HG02938 (cell line): Measurements from ENCODE around the gene PRKAG3.

Experiments used
- ATAC-seq: cut with Tn5 transposase; IDR thresholded peaks from one replicate; pipeline ENCODE4 v1.9.1; 2021; ENCODE audit warnings: mild to moderate bottlenecking, moderate library complexity; ENCODE audit not compliant: unreplicated experiment

The PRKAG3 gene

DNA sequence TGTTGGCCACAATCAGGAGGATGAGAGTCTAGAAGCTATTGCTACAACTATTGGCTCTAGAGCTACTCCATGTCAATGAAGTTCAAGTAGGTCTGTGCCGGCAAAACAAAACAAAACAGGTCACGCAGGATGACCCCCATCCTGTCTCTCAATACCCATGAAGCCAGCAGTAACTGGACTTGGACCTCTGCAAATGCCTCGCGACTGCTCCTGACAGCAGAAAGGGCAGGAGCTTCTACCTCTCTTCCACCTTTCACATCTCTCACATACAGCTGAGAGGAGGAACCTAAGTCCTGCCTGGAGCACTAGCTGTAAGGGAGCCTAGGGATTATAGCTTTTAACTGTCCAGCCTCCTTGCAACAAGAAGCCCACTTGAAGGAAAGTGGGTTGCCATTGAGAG lies 16.0 kb downstream of the PRKAG3 start:
- ATAC-seq: no peak

DNA sequence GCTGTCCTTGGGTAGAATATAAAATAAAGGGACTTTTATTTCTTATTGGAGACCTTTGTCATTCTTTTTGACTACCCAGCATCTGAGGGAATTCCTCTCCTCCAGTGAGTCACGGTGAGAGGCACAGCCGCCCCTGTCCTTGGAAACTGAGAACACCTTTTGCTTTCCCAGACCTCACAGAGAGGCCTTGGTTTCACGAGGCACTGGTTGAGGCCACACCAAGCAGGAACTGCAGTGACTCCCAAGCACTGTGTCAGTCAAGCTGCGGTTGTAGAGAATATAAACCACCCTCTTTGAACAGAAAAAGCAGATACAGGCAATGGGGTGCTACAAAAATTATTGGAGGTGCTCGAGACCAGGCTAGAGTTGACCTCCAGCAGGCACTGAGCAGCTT lies 16.4 kb downstream of the PRKAG3 start:
- ATAC-seq: no peak

DNA sequence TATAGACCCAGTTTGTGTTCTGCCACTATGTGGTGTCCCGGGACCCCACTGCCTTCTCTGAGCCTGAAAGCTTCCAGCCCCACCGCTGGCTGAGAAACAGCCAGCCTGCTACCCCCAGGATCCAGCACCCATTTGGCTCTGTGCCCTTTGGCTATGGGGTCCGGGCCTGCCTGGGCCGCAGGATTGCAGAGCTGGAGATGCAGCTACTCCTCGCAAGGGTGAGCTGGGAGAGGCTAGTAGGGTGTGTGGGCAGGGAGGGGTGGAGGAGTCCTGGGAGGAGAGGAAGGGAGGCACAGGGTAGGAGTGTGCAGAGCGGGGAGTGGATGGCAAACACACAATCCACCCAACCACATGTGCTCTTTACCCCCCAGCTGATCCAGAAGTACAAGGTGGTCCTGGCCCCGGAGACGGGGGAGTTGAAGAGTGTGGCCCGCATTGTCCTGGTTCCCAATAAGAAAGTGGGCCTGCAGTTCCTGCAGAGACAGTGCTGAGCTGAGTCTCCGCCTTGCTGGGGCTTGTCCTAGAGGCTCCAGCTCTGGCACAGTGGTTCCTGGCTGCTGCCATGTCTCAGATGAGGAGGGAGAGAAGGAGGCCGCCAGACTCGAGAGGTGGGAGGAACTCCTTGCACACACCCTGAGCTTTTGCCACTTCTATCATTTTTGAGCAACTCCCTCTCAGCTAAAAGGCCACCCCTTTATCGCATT lies 16.9 kb downstream of the PRKAG3 start:
- no peak for ATAC-seq

DNA sequence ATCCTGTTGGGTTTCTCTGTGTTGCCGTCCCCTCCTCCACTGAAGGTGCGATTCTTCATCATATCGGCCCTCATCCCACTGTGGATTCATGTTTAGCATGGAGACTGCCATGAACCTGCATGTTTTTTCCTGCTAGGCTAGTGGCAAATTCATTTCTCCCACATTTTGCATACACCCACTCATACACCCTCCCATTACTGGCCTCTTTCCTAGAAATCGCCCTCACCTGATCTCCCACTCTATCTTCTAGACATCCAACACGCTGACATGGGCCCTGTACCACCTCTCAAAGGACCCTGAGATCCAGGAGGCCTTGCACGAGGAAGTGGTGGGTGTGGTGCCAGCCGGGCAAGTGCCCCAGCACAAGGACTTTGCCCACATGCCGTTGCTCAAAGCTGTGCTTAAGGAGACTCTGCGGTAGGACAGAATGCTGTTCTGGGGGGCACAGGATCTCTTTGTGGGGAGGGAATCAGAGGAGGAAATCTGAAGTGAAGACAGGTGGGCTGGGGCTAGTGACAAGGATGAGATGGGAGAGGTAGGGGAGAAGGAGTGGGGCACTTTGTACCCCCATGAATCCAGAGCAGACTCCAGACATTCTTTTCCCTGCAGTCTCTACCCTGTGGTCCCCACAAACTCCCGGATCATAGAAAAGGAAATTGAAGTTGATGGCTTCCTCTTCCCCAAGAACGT lies 17.7 kb downstream of the PRKAG3 start:
- no peak for ATAC-seq

DNA sequence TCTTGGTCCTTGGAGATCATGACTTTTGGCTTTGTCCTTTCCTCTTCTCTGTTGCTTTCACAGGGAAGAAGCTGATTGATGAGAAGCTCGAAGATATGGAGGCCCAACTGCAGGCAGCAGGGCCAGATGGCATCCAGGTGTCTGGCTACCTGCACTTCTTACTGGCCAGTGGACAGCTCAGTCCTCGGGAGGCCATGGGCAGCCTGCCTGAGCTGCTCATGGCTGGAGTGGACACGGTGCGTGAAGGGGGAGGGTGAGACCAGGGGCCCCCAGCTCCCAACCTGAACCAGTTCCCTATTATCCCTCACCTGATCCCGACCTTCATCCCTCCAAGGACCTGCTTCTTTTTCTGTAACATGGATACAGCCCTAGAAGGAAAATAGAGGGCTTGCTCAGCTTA lies 18.7 kb downstream of the PRKAG3 start:
- no peak for ATAC-seq

DNA sequence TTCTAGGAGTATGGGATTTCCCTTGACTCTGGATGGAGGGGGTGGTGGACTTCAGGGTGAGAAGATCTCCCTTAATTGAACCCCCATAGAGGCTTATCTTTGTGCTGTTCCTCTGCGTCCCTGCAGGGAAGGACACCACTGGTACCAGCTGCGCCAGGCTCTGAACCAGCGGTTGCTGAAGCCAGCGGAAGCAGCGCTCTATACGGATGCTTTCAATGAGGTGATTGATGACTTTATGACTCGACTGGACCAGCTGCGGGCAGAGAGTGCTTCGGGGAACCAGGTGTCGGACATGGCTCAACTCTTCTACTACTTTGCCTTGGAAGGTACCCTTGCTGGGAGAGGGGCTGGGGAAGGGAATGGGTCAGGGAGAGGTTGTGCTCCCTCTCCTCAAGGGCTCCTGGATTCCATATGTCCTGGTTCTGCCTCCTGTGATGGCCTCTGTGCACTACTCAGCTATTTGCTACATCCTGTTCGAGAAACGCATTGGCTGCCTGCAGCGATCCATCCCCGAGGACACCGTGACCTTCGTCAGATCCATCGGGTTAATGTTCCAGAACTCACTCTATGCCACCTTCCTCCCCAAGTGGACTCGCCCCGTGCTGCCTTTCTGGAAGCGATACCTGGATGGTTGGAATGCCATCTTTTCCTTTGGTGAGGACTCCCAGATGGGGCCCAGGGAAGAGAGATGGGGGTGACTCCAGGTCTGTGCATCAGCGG lies 19.3 kb downstream of the PRKAG3 start:
- no peak for ATAC-seq

DNA sequence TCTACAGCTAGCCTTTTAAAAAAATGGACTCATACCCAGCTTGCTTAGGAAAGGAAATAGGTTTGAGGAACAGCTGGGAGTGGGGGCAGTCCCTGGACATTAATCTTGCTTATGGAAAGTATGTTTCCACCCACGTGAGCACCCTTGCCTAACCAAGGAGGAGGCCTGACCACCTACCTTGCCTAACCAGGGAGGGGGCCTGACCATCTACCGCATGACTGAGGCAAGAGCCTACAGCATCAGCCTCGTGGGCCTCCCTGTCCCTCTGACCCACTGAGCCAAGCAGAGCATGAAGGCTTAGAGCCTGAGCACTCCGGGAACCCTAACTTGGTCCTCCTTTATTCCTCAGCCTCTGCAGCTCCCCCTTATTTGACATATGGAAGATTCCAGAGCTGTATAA lies 20.2 kb downstream of the PRKAG3 start:
- no peak for ATAC-seq

DNA sequence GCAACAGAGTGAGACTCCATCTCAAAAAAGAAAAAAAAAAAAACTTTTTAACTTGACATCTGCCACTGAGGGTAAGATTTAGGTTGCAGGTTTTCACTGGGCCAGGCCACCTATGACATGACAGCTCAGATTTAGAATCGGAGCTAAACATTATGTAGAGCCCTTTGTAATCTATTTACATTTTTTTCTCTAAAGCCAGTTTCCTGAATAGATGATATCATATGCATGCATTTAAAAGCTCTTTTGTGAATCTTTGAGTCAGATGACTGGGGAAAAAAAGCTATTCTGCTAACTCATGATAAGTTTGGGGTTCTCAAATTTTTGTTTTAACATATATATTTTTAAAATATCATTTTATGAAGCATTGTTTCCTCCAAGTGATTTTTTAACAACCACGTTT lies 21.3 kb downstream of the PRKAG3 start:
- no peak for ATAC-seq

DNA sequence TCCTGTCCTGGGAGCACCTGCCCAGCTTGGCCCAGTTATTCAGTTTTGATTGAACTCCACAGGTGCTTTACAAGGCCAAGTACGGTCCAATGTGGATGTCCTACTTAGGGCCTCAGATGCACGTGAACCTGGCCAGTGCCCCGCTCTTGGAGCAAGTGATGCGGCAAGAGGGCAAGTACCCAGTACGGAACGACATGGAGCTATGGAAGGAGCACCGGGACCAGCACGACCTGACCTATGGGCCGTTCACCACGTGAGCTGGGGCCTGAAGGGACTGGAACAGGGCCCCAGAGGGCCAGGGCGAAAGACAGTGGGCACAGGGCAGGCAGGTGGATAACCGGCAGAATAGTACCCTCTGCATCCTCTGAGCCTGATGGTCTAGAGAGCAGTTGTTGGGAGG lies 22.1 kb downstream of the PRKAG3 start:
- no peak for ATAC-seq

DNA sequence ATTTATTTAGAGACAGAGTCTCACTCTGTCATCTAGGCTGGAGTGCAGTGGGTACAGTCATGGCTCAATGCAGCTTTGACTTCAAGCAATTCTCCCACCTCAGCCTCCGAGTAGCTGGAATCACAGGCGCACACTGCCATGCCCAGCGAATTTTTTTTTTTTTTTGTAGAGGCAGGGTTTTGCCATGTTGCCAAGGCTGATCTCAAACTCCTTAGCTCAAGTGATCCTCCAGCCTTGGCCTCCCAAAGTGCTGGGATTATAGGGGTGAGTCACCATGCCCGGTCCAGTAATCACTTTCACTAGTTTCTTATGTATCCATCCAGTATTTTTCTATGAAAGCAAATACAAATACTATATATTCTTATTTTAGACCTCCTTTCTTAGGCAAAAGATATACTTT lies 24.0 kb downstream of the PRKAG3 start:
- no peak for ATAC-seq

DNA sequence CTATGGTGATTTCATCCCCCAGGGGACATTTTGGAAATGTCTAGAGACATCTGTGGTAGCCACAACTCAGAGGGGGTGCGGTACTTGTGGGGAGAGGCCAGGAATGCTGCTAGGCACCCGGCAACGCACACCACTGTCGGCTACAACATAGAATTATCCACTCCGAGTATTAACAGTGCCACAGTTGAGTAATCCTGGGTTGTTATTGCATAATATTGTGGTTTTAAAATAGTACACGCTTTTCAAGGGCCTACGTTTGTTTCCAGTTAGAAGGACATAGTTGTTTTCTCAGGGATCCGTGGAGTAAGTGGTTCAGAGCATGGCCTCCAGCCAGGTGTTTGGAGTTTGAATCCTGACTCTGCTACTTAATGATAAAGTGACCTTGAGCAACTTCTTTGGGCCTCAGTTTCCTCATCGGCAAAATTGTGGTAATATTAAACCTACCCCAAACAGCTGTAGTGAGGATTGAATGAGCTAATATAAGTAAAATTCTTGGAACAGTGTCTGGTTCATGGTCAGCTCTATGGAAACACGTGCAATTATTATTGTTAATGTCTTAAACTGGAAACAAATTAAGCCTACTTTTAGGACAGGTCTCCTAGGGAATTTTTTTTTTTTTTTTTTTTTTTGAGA lies 25.1 kb downstream of the PRKAG3 start:
- ATAC-seq: no peak

DNA sequence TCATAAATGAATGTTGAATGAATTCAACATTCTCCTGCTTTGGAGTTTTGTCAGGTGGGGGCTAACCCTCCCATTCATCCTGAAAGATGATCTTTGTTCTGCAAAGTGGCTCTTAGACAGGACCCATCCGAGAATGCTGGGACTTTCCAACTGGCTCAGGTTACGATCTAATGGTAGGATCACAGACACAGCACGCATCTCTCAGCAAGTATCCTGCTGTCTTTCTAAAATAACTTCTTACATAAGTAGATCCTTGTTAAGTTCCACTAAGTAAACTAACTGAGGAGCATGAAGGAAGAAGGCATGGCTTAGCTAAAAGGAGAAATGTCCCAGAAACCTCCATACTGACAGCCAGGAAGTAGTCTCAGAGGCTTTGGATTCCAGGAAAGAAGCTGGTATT lies 26.0 kb downstream of the PRKAG3 start:
- ATAC-seq: no peak

DNA sequence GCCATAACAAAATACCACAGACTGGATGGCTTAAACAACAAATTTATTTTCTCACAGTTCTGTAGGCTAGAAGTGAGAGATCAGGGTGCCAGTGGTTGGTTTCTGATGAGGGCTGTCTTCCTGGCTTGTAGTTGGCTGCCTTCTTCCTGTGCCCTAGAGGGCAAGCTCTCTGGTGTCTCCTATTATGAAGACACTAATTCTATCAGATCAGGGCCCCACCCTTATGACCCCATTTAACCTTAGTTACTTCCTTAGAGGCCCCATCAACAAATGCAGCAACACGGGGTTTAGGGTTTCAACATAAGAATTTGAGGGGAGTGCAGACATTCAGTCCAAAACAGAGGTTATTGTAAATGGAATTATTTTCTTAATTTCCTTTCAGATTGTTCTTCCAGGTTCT lies 26.8 kb downstream of the PRKAG3 start:
- ATAC-seq: no peak

DNA sequence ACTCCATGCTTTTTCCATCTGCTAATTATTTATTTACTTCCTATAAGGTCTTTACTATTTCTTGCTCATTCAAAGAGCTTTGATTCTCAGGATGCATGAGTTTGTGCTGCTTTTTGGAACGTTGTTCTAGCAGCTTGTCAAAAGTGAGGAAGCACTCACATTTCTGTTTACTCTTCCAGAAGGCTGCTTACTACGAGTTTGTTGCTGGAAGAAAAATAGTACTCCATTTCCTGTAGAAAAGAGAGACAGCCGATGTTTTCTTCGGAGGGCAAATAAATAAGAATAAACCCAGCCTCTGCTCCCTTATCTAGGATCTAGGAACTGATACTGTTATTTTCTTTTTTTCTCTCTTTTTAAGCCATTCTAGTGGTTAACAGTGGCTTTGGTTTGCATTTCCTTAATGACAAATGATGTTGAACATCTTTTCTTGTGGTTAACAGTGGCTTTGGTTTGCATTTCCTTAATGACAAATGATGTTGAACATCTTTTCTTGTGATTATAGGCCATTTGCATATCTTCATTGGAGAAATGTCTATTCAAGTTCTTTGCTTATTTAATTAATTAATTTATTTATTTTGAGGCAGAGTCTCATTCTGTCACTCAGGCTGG lies 29.1 kb downstream of the PRKAG3 start:
- ATAC-seq: no peak

DNA sequence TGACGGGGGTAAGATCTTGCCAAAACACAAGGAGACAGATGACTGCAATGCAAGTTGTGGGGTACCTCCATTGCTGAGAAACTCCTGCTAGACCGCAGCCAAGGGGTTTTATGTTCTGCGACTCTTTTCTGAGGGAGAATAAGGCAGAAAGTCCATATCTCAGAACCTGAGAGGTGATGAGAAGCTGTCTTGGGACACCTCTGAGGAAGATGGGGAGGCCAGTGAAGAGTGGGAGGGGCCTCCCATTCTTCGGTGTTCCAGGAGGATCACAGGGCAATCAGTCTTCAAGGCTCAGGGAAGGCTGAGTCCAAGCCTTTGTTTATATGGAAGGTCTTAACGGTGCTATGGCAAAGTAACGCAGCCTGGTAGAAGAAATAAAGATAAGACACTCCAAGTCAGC lies 31.6 kb downstream of the PRKAG3 start:
- no peak for ATAC-seq

DNA sequence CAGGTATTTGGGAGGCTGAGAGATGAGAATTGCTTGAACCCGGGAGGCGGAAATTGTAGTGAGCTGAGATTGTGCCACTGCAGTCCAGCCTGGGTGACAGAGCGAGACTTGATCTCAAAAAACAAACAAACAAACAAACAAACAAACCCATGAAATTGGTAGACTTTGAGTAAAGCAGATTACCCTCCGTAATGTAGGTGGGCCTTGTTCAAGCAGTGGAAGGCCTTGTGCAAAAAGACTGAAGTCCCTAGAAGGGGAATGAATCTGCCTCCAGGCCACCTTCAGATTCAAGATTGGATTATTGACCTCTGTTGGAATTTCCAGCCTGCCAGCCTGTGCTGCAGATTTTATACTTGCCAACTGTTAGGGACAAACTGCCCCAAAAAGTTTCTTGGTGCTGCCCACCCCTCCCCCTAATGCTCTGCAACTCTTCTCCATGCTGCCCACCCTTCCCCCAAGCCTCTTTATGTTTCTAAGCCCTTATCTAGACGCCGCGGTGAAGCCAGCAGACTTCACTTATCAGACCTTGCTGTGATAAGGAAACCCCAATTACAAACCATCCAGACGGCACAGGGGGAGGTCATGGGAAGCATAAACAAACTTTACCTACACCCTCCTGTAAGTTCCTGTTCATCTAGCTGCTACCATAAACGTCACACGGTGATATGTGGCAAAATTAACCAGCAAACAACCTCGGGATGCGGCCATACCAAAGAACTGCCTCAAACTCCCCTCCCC lies 32.7 kb downstream of the PRKAG3 start:
- ATAC-seq: no peak

DNA sequence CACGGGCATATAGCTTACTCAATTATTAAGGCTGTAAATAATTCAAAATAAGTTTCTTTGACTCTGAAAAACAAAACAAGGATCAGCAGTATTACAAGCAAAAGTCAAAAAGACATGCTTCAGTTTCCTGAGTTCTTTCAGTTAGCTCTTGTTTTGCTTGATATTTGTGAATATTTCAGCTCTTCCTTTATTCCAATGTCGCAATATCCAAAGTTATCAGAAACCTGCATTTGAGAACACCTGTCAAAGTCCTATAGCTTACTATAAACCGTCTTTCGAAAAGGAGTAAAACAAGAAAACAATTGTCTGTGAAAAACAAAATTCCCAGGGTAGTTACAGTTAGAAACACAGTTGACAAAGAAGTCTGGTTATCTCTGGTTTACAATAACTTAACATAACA lies 34.9 kb downstream of the PRKAG3 start:
- ATAC-seq: no peak

DNA sequence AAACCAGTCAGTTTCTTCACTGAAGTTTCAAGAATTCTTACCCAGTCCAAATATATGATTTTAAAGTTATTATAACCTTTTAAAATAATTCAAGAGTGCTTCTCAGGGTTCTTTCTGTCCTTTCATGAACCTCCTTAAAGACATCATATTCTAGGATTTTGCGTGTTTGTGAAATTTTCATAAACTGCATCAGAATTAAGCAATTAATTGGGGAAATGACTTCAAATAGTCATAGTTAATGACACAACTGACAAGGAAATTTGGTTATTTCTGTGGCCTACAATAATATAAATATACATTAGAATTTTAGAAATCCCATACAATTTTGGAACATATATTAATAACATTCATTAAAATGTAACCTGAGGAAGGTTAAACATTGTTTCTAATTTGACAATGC lies 39.2 kb downstream of the PRKAG3 start:
- ATAC-seq: no peak

DNA sequence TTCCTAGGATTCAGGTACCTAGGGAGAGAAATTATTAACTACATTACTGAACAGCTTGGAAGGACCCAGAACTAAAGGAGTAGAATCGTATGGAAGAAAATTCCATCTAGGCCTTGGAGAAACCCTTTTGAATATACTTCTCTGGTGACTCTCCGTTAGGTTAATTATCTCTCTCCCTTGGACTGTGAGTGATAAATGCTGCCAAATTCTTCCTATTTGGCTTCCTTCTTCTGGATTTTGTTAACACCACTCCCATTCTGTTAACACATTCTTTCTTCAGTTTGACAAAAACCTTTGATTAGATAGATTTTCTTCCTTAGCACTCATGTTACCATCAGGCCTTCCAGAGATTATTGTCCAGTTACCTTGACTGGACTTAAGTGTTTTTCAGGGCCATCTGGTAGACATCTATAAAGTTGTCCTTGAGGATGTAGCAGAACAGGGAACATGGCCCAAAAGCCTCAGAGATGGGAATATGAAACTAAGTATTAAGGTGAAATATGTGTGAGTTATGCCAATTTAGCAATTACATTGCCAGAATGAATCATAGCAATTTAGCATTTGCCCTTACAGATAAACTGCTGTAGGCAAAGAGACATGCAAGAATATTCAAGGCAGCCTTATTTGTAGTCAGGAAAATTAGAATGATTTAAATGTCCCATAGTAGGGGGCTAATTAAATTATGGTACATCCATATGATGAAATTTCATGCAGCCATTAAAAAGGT lies 42.9 kb downstream of the PRKAG3 start:
- ATAC-seq: no peak

DNA sequence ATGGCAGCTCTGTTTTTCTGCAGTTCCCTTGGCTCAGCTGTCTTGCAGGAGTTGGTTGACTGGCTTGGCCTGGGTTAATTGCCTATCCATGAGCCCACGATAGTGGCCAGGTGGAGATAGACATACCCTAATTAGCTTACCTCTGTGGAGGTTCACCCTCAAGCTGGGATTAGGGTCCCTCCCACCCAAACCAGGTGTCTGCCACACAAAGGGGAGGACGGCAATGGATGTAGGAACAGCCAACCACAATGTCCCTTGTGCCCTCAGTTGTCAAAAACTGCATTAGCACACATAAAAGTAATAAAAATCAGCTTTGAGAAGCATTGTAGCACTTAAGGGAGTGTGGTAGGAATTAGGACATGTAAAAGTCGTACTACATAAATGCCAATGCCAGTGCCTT lies 45.5 kb downstream of the PRKAG3 start:
- no peak for ATAC-seq
